ENCODE measurements around the gene TOMT. TPM values are rescaled to one million over a fixed set of nuclear protein-coding genes. Genes with fewer than 3 reads are reported as not detected.

The TOMT gene
- polyA plus RNA-seq, 2 of the 4 experiments (the other 2 are of a cell fraction): not detected

- DNase-seq (ENCODE audit: low read depth in 1 of 2, low spot score in 1 of 2) (no peak), ATAC-seq (no peak), FAIRE-seq (no peak)
- H3K4me2 ChIP-seq: no peak overlapping the region
- no peaks in the 10 kb centered on the region for H3K9me3 ChIP-seq
- TF ChIP-seq HMGXB4 (CRISPR knock-in tag; IDR thresholded peaks at IDR 0.05; ENCODE audit: borderline replicate concordance) (no peak), ELK1 (IDR thresholded peaks at IDR 0.05; ENCODE audit: low read depth, low read length) (no peak), GATA3 (IDR thresholded peaks at IDR 0.05; ENCODE audit: borderline replicate concordance) (no peak), EP300 (IDR thresholded peaks at IDR 0.05) (no peak), E2F6 (IDR thresholded peaks at IDR 0.05; ENCODE audit: borderline replicate concordance, low read depth) (no peak), ZC3H11A (IDR thresholded peaks at IDR 0.05) (no peak), NR3C1 (IDR thresholded peaks at IDR 0.05) (no peak)
- no peak overlapping the region for H3K27ac ChIP-seq
- no peak overlapping the region for H3K4me3 ChIP-seq
- ChIA-PET CTCF (interaction anchor here (0.8 to 4.2 kb wide), 11 partner anchors 9 to 171 kb away, joined by 3 to 21 read pairs (median 6); no protein-coding TSS in a partner anchor), POLR2A (no interaction called here)
- H3K4me1 ChIP-seq: peaks cover 43% of the 10 kb centered on the region
These were observed 38.9 kb upstream of the TOMT start for GRCh38 chr11:72066855-72067254.

GRCh38 chr11:72067266-72067665 is 38.5 kb upstream of the TOMT start:
- no peak overlapping the region for H3K4me3 ChIP-seq
- H3K4me1 ChIP-seq: peaks cover 47% of the 10 kb centered on the region
- ChIA-PET POLR2A (no interaction called here), CTCF (interaction anchor here (0.8 to 4.2 kb wide), 11 partner anchors 9 to 364 kb away, joined by 3 to 21 read pairs (median 5); no protein-coding TSS in a partner anchor)
- no peak overlapping the region for H3K27ac ChIP-seq
- H3K4me2 ChIP-seq: no peak overlapping the region
- H3K9me3 ChIP-seq: no peaks in the 10 kb centered on the region
- TF ChIP-seq SMC3 (IDR thresholded peaks at IDR 0.05): no peak
- no peak for TF ChIP-seq TFCP2L1 (CRISPR knock-in tag; IDR thresholded peaks at IDR 0.05)
- no peak for TF ChIP-seq MAX (IDR thresholded peaks at IDR 0.05)
- TF ChIP-seq RCOR1 (IDR thresholded peaks at IDR 0.05; ENCODE audit: low read depth, low read length): no peak
- no peak for TF ChIP-seq ZFP36 (IDR thresholded peaks at IDR 0.05; ENCODE audit: borderline replicate concordance, partially characterized antibody)
- no peak for TF ChIP-seq EP300 (IDR thresholded peaks at IDR 0.05)
- no peak for TF ChIP-seq KDM1A (IDR thresholded peaks at IDR 0.05; ENCODE audit: low read depth)
- TF ChIP-seq POLR2AphosphoS2 (conservative IDR thresholded peaks at IDR 0.05; ENCODE audit: low read length): no peak
- no peak for TF ChIP-seq NPAS2 (CRISPR knock-in tag; IDR thresholded peaks at IDR 0.05; ENCODE audit: borderline replicate concordance)
- TF ChIP-seq ZNF302 (CRISPR knock-in tag; IDR thresholded peaks at IDR 0.05): no peak
- no peak for TF ChIP-seq ZSCAN20 (CRISPR knock-in tag; IDR thresholded peaks at IDR 0.05)
- no peak for TF ChIP-seq RARB (CRISPR knock-in tag; IDR thresholded peaks at IDR 0.05)
- no peak for TF ChIP-seq BHLHE40 (IDR thresholded peaks at IDR 0.05; ENCODE audit: low read depth, low read length)
- TF ChIP-seq RNF2 (IDR thresholded peaks at IDR 0.05; ENCODE audit: borderline replicate concordance, low read depth): no peak
- no peak for TF ChIP-seq ELK1 (IDR thresholded peaks at IDR 0.05; ENCODE audit: low read depth, low read length)
- TF ChIP-seq ZC3H11A (IDR thresholded peaks at IDR 0.05): no peak
- TF ChIP-seq HMGXB4 (CRISPR knock-in tag; IDR thresholded peaks at IDR 0.05; ENCODE audit: borderline replicate concordance): no peak
- FAIRE-seq (no peak), DNase-seq (ENCODE audit: low read depth in 1 of 2, low spot score in 1 of 2) (no peak), ATAC-seq (no peak)
